ENCODE data around the gene SFTA2. TPM values are rescaled to one million over a fixed set of nuclear protein-coding genes. Genes with fewer than 3 reads are reported as not detected.

The SFTA2 gene
- total and polyA plus RNA-seq, 9 of the 15 experiments (the other 6 are each of a cell fraction or from before 2014, with no cell fraction given) = not detected

GRCh38 chr6:30885999-30886896 lies 45.7 kb downstream of the SFTA2 start (continued):
- TF ChIP-seq, protein P1, sequence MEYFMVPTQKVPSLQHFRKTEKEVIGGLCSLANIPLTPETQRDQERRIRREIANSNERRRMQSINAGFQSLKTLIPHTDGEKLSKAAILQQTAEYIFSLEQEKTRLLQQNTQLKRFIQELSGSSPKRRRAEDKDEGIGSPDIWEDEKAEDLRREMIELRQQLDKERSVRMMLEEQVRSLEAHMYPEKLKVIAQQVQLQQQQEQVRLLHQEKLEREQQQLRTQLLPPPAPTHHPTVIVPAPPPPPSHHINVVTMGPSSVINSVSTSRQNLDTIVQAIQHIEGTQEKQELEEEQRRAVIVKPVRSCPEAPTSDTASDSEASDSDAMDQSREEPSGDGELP (CRISPR knock-in tag; IDR thresholded peaks at IDR 0.05; ENCODE audit: borderline replicate concordance) = peak; percentile 91
- TF ChIP-seq NFE2 (IDR thresholded peaks at IDR 0.05; ENCODE audit: low read depth) (0 out of 2 replicates have a peak, but pooled peaks have one; percentile 5), KDM4B (IDR thresholded peaks at IDR 0.05; ENCODE audit: borderline replicate concordance in 2 of 2, low read depth in 1 of 2) (no peak), GABPB2 (CRISPR knock-in tag; conservative IDR thresholded peaks at IDR 0.05) (no peak), YY1 (IDR thresholded peaks at IDR 0.05; ENCODE audit: borderline replicate concordance in 1 of 3, control insufficient read depth in 1 of 3, extremely low read depth in 1 of 3, insufficient read depth in 3 of 3, insufficient read length in 1 of 3, insufficient replicate concordance in 2 of 3, low read depth in 1 of 3, low read length in 2 of 3) (no peak), KLF13 (tag; IDR thresholded peaks at IDR 0.05; ENCODE audit: borderline replicate concordance, low read depth) (no peak), PHF20 (IDR thresholded peaks at IDR 0.05; ENCODE audit: partially characterized antibody) (no peak), FOXJ3 (CRISPR knock-in tag; IDR thresholded peaks at IDR 0.05) (no peak), ZNF398 (CRISPR knock-in tag; IDR thresholded peaks at IDR 0.05) (no peak), GTF2B (IDR thresholded peaks at IDR 0.05; ENCODE audit: extremely low read depth, insufficient read length) (no peak), ZNF696 (CRISPR knock-in tag; conservative IDR thresholded peaks at IDR 0.05) (no peak), ZC3H11A (IDR thresholded peaks at IDR 0.05; ENCODE audit: low read depth, low read length) (no peak), ELF4 (CRISPR knock-in tag; IDR thresholded peaks at IDR 0.05) (no peak), MTA2 (IDR thresholded peaks at IDR 0.05; ENCODE audit: low read depth) (no peak), THRA (IDR thresholded peaks at IDR 0.05) (no peak), ZBTB9 (CRISPR knock-in tag; IDR thresholded peaks at IDR 0.05) (no peak)
- TF ChIP-seq, protein P2, sequence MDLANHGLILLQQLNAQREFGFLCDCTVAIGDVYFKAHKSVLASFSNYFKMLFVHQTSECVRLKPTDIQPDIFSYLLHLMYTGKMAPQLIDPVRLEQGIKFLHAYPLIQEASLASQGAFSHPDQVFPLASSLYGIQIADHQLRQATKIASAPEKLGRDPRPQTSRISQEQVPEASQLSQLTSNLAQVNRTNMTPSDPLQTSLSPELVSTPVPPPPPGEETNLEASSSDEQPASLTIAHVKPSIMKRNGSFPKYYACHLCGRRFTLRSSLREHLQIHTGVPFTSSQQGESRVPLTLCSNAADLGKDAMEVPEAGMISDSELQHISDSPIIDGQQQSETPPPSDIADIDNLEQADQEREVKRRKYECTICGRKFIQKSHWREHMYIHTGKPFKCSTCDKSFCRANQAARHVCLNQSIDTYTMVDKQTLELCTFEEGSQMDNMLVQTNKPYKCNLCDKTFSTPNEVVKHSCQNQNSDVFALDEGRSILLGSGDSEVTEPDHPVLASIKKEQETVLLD (IDR thresholded peaks at IDR 0.05) = no peak

Measured in K562 (cell line).